PC-9 (cell line): Measurements from ENCODE around the gene LHFPL2.

Experiments
- EZH2 ChIP-seq: fragments of 200-600 bp; sonication (generic); IDR thresholded peaks from 2 replicates; pipeline ENCODE4 v1.8.0; 2017; ENCODE audit warnings: antibody characterized with exemption, low read depth
- TF ChIP-seq, protein P1 (sequence below): fragments of 200-600 bp; sonication (generic); conservative IDR thresholded peaks from 2 replicates; pipeline ENCODE4 v1.6.1; 2017; ENCODE audit warnings: mixed run types, antibody characterized with exemption, mild to moderate bottlenecking, moderate library complexity

DNA sequence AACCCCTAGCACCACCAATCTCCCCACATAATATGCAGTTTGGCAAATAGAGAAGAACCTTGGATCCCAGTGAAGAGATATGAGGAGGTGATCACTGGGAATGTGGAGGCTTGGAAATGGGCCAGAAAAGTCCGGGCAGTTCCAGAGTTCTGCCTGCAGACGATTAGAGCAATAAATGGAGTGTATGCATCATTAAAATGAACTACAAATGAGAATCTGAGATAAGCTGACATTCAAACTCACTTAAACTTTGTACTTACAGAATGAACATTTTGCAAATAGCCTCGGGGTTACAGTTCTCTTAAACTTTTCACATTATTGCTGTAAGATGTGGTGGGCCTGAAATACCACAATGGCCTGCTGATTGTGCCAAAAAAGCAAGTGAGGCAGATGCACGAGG, 23.0 kb upstream of the LHFPL2 start:
- TF ChIP-seq, protein P1, sequence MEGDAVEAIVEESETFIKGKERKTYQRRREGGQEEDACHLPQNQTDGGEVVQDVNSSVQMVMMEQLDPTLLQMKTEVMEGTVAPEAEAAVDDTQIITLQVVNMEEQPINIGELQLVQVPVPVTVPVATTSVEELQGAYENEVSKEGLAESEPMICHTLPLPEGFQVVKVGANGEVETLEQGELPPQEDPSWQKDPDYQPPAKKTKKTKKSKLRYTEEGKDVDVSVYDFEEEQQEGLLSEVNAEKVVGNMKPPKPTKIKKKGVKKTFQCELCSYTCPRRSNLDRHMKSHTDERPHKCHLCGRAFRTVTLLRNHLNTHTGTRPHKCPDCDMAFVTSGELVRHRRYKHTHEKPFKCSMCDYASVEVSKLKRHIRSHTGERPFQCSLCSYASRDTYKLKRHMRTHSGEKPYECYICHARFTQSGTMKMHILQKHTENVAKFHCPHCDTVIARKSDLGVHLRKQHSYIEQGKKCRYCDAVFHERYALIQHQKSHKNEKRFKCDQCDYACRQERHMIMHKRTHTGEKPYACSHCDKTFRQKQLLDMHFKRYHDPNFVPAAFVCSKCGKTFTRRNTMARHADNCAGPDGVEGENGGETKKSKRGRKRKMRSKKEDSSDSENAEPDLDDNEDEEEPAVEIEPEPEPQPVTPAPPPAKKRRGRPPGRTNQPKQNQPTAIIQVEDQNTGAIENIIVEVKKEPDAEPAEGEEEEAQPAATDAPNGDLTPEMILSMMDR = no peak
- no peak for TF ChIP-seq EZH2
